ENCODE results near the gene ZBTB32.
"Not testable (repeated sequence)": the region's sequence is repeated elsewhere in the genome, so short reads cannot be mapped to it uniquely, and the experiment has no call there.

DNA sequence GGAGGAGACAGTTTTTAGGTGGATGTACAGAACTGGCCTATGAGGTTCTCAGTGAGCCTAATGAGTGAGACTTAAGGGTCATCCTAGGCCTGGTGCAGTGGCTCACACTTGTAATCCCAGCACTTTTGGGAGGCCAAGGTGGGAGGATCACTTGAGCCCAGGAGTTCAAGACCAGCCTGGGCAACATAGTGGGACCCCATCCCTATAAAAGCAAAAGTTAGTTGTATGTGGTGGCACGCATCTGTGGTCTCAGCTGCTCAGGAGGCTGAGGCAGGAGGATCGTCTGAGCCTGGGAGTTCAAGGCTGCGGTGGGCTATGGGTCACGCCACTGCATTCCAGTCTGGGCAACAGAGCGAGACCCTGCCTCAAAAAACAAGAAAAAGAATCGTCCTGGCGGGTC lies 19.8 kb downstream of the ZBTB32 start:
- TF ChIP-seq, protein P1, sequence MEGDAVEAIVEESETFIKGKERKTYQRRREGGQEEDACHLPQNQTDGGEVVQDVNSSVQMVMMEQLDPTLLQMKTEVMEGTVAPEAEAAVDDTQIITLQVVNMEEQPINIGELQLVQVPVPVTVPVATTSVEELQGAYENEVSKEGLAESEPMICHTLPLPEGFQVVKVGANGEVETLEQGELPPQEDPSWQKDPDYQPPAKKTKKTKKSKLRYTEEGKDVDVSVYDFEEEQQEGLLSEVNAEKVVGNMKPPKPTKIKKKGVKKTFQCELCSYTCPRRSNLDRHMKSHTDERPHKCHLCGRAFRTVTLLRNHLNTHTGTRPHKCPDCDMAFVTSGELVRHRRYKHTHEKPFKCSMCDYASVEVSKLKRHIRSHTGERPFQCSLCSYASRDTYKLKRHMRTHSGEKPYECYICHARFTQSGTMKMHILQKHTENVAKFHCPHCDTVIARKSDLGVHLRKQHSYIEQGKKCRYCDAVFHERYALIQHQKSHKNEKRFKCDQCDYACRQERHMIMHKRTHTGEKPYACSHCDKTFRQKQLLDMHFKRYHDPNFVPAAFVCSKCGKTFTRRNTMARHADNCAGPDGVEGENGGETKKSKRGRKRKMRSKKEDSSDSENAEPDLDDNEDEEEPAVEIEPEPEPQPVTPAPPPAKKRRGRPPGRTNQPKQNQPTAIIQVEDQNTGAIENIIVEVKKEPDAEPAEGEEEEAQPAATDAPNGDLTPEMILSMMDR (IDR thresholded peaks at IDR 0.05), result not testable (repeated sequence)
- not testable (repeated sequence) for TF ChIP-seq POLR2AphosphoS5, POLR2A (IDR thresholded peaks at IDR 0.05)
